OCI-LY7 (cell line): ENCODE data around the gene MAP1B. TPM values are rescaled to one million over a fixed set of nuclear protein-coding genes. Genes with fewer than 3 reads are reported as not detected.

Source experiments
- BruUV-seq: library from RNA; stranded (reverse); fragments of 400-500 nt; replicated peaks from 2 replicates; lab custom pipeline; 2021; lab: Mats Ljungman, UMichigan
- CTCF ChIA-PET: fragments of 300-600 bp; sonication (Branson Sonifier 250); formaldehyde crosslinking; loops from one replicate; lab custom pipeline; 2022; ENCODE audit warnings: antibody characterized with exemption; ENCODE audit not compliant: unreplicated experiment; lab: Charles Lee
- POLR2A ChIA-PET: fragments of 300-600 bp; sonication (Branson Sonifier 250); formaldehyde crosslinking; loops from one replicate; lab custom pipeline; 2022; ENCODE audit warnings: antibody characterized with exemption; lab: Charles Lee
- DNase-seq: peaks from one replicate; pipeline ENCODE4 v3.0.0-alpha.2; 2015; ENCODE audit warnings: low spot score
- H2AFZ ChIP-seq: fragments of 200-600 bp; sonication (generic), shearing (Covaris generic); 2 replicates; pipeline ENCODE4 v1.6.1; 2014; ENCODE audit warnings: mild to moderate bottlenecking, antibody characterized with exemption, low read length, moderate library complexity
- H3K27ac ChIP-seq: fragments of 200-600 bp; sonication (generic); 2 replicates; pipeline ENCODE4 v1.5.1; 2014; ENCODE audit warnings: mixed run types, low read depth, mild to moderate bottlenecking, moderate library complexity, low read length, inconsistent platforms; ENCODE audit not compliant: poor library complexity, severe bottlenecking
- H3K36me3 ChIP-seq: fragments of 200-600 bp; sonication (generic); 2 replicates; pipeline ENCODE4 v1.6.1; 2014; ENCODE audit warnings: mild to moderate bottlenecking, antibody characterized with exemption, low read length, moderate library complexity, mixed read lengths; ENCODE audit not compliant: insufficient read depth
- H3K4me1 ChIP-seq: fragments of 200-600 bp; sonication (generic); 2 replicates; pipeline ENCODE4 v1.5.1; 2014; ENCODE audit warnings: mild to moderate bottlenecking, low read length; ENCODE audit not compliant: insufficient read depth, poor library complexity, severe bottlenecking
- H3K4me2 ChIP-seq: fragments of 200-600 bp; sonication (generic); 2 replicates; pipeline ENCODE4 v1.6.1; 2014; ENCODE audit warnings: mild to moderate bottlenecking, low read length
- H3K4me3 ChIP-seq: fragments of 200-600 bp; sonication (generic); 2 replicates; pipeline ENCODE4 v1.5.1; 2014; ENCODE audit warnings: mild to moderate bottlenecking, low read depth, low read length; ENCODE audit not compliant: poor library complexity, severe bottlenecking
- H3K79me2 ChIP-seq: fragments of 200-600 bp; sonication (generic); 2 replicates; pipeline ENCODE4 v1.6.1; 2016; ENCODE audit warnings: low read depth, mild to moderate bottlenecking, low read length, moderate library complexity, mixed read lengths; ENCODE audit not compliant: insufficient read depth
- H3K9me2 ChIP-seq: fragments of 200-600 bp; sonication (generic); 2 replicates; pipeline ENCODE4 v1.6.1; 2016; ENCODE audit warnings: mild to moderate bottlenecking, low read length, mixed read lengths; ENCODE audit not compliant: insufficient read depth
- H3K9me3 ChIP-seq: fragments of 200-600 bp; sonication (generic); 2 replicates; pipeline ENCODE4 v1.6.1; 2014; ENCODE audit warnings: mild to moderate bottlenecking, mixed run types, low read length, mixed read lengths
- H4K20me1 ChIP-seq: fragments of 200-600 bp; sonication (generic); 2 replicates; pipeline ENCODE4 v1.6.1; 2014; ENCODE audit warnings: mild to moderate bottlenecking, antibody characterized with exemption, low read length, moderate library complexity, mixed read lengths; ENCODE audit not compliant: insufficient read depth
- EZH2phosphoT487 ChIP-seq: fragments of 200-600 bp; sonication (generic); IDR thresholded peaks from 2 replicates; pipeline ENCODE4 v1.6.1; 2018; ENCODE audit warnings: low read depth, borderline replicate concordance, mild to moderate bottlenecking, mixed run types, antibody characterized with exemption, low read length, moderate library complexity, mixed read lengths
- intact Hi-C: fragments of 100-400 bp; cut with micrococcal nuclease; formaldehyde crosslinking; loops from one replicate; pipeline ENCODE4 v1.10.0; 2022; ENCODE audit not compliant: unreplicated experiment
- total RNA-seq, 2 experiments: library from RNA; depleted of rRNA in 1 of 2; stranded (reverse); fragments of >200 nt in 1 of 2; shearing (Covaris generic) in 1 of 2; gene quantifications; 2 replicates each; pipeline ENCODE4 v1.2.3, GENCODE V29; 2014 to 2022
- TF ChIP-seq, protein P1 (sequence below): fragments of 200-600 bp; sonication (generic); conservative IDR thresholded peaks from 2 replicates; pipeline ENCODE4 v1.5.1; 2014; ENCODE audit warnings: mild to moderate bottlenecking, antibody characterized with exemption, low read length, moderate library complexity, mixed read lengths

The MAP1B gene
- total RNA-seq, 2 experiments from 2014 or later = not detected

DNA sequence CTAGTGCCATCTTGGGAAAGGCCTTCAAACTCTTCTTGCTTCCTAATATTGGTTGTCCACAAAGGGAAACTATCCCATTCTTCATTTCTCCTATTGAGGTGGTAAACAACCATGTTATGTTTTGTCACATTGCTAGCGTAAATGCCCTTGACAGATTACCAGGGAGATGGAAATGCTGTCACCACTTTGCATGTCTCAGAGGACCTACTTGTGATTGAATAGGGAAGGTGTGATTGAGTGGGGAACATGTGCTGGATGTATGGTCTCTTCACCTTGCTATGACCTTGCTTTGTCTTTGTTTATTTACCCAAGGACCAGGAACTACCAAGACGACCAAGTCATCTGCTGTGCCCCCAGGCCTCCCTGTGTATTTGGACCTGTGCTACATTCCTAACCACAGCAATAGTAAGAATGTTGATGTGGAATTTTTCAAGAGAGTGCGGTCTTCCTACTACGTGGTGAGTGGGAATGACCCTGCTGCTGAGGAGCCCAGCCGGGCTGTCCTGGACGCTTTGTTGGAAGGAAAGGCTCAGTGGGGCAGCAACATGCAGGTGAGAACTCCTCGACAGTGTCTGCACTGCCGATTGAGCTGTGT lies 96.1 kb downstream of the MAP1B start:
- Histone ChIP-seq H3K4me1 (no peaks in the 10 kb centered on the region), H2AFZ (no peak overlapping the region), H3K4me2 (no peak overlapping the region), H3K27ac (no peak overlapping the region), H3K79me2 (no peaks in the 10 kb centered on the region), H3K4me3 (no peak overlapping the region), H4K20me1 (no peaks in the 10 kb centered on the region), H3K9me3 (no peaks in the 10 kb centered on the region), H3K9me2 (no peaks in the 10 kb centered on the region), H3K36me3 (no peaks in the 10 kb centered on the region)
- no peak for DNase-seq
- ChIA-PET CTCF (no interaction called here), POLR2A (interaction anchor here (0.9 kb wide), 1 partner anchor 9 kb away, joined by 3 read pairs; no protein-coding TSS in a partner anchor)
- BruUV-seq = no TSS peak
- intact Hi-C loops = no loop called here
- no peak for TF ChIP-seq EZH2phosphoT487
- TF ChIP-seq, protein P1, sequence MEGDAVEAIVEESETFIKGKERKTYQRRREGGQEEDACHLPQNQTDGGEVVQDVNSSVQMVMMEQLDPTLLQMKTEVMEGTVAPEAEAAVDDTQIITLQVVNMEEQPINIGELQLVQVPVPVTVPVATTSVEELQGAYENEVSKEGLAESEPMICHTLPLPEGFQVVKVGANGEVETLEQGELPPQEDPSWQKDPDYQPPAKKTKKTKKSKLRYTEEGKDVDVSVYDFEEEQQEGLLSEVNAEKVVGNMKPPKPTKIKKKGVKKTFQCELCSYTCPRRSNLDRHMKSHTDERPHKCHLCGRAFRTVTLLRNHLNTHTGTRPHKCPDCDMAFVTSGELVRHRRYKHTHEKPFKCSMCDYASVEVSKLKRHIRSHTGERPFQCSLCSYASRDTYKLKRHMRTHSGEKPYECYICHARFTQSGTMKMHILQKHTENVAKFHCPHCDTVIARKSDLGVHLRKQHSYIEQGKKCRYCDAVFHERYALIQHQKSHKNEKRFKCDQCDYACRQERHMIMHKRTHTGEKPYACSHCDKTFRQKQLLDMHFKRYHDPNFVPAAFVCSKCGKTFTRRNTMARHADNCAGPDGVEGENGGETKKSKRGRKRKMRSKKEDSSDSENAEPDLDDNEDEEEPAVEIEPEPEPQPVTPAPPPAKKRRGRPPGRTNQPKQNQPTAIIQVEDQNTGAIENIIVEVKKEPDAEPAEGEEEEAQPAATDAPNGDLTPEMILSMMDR = no peak

DNA sequence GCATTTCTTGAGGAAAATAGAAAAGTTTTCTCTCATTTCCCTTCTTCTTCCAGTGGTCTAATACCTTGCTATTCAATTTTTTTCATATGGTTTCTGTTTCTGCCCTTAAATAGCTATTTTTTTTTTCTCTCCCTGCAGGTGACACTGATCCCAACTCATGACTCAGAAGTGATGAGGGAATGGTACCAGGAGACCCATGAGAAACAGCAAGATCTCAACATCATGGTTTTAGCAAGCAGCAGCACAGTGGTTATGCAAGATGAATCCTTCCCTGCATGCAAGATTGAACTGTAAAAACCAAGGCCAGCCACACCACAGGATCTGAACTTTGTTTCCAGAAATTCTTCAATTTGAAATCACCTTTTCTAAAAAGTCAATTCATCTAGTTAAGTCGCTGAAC lies 97.7 kb downstream of the MAP1B start:
- ChIA-PET CTCF (no interaction called here), POLR2A (no interaction called here)
- TF ChIP-seq EZH2phosphoT487 = no peak
- TF ChIP-seq, protein P1 = no peak
- Histone ChIP-seq H3K36me3 (no peaks in the 10 kb centered on the region), H3K27ac (no peak overlapping the region), H2AFZ (no peak overlapping the region), H3K79me2 (no peaks in the 10 kb centered on the region), H3K4me2 (no peak overlapping the region), H4K20me1 (no peaks in the 10 kb centered on the region), H3K4me3 (no peak overlapping the region), H3K9me2 (no peaks in the 10 kb centered on the region), H3K4me1 (no peaks in the 10 kb centered on the region), H3K9me3 (no peaks in the 10 kb centered on the region)
- BruUV-seq = no TSS peak
- DNase-seq = no peak
- intact Hi-C loops = no loop called here

DNA sequence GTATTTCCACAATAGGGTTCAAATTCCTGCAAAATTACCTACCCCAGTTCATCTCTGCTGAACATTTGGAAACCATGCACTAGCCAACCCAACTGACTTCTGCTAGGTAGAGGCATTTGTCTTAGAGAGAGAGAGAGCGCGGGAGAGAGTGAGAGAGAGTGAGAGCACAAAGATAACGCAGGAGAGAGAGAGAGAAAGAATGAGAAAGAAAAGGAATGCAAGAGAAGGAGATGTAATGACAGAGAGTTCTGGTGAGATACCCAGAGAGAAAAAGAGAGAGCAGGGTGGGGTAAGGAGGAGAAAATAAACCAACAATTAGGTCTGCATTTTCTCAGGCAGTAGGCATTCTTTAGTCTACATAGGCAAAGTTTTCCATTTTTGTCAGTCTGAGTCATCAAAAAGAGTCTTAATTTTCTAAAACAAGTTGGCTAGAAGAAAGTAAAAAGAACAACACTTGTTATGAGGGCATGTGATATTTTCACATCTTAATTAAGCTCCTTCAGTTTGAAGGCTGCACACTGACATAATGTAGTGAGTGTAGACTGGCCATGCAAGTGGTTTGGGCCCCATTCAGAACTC lies 98.2 kb downstream of the MAP1B start:
- POLR2A ChIA-PET = interaction anchor here (0.5 kb wide), 1 partner anchor 588 kb away, joined by 5 read pairs; no protein-coding TSS in a partner anchor
- BruUV-seq = no TSS peak
- H3K27ac ChIP-seq = no peak overlapping the region

More for the DNA sequence above, 98.2 kb downstream of the MAP1B start:
- DNase-seq = no peak
- Histone ChIP-seq H3K4me1 (no peaks in the 10 kb centered on the region), H3K4me3 (no peak overlapping the region), H3K9me2 (no peaks in the 10 kb centered on the region), H3K36me3 (no peaks in the 10 kb centered on the region), H3K9me3 (no peaks in the 10 kb centered on the region), H2AFZ (no peak overlapping the region), H4K20me1 (no peaks in the 10 kb centered on the region), H3K4me2 (no peak overlapping the region), H3K79me2 (no peaks in the 10 kb centered on the region)
- CTCF ChIA-PET = no interaction called here
- intact Hi-C loops = no loop called here
- TF ChIP-seq EZH2phosphoT487 = no peak
